HG03039 (cell line): ENCODE results near the gene ARMC3.
A peak's percentile ranks its signal among the peaks of the same experiment; 100 is the strongest.
"Not testable (repeated sequence)": the region's sequence is repeated elsewhere in the genome, so short reads cannot be mapped to it uniquely, and the experiment has no call there.

ENCODE experiments used
- ATAC-seq: cut with Tn5 transposase; IDR thresholded peaks from one replicate; pipeline ENCODE4 v1.9.1; 2021; ENCODE audit warnings: mild to moderate bottlenecking, moderate library complexity; ENCODE audit not compliant: unreplicated experiment

Gene ARMC3

DNA sequence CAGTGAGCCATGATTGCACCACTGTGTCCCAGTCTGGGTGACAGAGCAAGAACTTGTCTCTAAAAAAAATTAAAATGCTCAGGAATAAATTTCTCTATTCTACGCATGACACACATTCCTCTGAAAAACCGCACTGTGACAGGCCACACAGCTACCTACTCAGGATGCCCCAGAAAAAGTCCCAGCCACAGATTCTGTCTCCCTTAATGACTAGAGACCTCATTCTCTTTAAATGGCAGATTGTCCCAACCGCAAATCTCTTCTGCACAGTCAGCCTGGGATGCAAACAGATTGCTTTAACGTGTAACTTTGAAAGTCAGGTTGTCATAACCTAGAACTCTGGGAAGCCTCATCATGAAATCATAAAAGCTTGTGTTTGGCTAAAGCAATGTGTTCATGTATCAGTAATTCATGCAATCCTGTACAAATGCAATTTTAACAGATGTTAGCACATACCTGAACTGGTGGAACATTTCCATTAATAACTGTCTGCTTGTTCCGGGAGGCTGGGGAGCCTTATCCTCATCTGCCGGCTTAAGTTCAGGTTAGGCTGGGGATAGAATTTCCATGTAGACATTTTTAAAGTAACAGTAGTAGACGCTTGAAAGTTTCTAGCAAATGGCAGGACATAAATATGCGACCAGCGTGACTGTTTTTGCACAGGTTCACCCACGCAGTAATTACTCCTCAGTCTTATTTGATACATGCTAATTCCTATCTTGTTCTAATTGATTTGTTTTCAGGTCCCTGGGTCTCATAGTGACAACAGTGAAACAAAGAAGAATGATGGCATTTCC is 141.4 kb downstream of the ARMC3 start:
- peak; percentile 46 for ATAC-seq

DNA sequence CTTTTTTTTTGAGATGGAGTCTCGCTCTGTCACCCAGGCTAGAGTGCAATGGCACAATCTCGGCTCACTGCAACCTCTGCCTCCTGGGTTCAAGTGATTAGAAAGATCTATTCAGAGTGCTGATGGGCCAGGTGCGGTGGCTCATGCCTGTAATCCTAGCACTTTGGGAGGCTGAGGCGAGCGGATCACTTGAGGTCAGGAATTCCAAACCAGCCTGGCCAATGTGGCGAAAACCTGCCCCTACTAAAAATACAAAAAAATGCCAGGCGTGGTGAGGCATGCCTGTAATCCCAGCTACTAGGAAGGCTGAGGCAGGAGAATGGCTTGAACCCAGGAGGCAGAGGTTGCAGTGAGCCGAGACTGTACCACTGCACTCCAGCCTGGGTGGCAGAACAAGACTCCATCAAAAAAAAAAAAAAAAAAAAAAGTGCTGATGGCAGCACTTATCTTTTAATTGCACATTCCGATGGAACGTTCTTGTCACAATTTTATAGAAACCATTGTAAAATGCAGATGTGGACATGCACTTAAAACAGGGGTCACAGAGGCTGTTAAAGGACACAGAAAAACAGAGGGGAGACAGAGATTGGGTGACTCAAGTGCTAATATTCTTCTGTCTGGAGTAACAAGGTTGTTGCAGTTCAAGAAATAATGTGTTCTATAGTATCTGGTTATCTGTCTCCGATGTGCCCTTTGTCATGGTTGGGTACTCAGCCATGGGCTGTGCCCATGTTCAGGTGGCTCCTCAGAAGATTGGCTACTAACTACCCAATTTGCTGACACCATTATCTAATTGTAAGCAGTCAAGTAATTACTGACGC is 142.4 kb downstream of the ARMC3 start:
- not testable (repeated sequence) for ATAC-seq

DNA sequence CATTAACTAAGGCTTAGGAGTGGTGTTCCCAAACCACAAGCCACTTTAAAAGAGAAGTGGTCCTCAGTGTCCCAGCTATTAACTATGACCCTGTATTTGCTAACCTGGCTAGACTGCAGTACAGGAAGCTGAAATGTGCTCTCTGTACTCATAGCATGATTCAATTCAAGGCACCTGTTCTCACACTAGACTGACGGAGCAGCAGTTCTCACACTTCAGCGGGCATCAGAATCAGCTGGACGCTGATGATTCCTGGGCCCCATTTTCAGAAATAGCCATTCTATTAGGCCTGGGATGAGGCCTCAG is 143.0 kb downstream of the ARMC3 start:
- ATAC-seq: no peak

- ATAC-seq: not testable (repeated sequence)
Observed at GRCh38 chr10:23072593-23072992, 144.7 kb downstream of the ARMC3 start.

DNA sequence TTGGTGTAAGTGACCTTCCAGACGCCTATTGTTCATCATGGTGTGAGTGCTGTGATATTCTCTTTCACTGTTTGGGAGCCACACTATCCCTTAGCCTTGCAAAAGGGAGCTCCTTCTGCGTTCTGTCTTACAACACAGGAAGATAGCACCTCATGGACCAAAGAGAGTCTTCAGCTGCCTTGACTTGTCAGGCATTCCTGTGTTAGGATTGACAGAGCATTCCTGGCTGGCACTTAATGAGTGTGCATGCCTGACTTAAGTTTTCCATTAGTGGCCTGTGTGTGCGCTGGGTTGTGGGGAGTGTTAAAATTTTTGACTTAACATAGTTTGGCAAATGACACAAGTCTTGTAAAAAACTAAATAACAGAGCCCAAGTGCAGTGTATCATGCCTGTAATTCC is 145.7 kb downstream of the ARMC3 start:
- ATAC-seq: no peak

DNA sequence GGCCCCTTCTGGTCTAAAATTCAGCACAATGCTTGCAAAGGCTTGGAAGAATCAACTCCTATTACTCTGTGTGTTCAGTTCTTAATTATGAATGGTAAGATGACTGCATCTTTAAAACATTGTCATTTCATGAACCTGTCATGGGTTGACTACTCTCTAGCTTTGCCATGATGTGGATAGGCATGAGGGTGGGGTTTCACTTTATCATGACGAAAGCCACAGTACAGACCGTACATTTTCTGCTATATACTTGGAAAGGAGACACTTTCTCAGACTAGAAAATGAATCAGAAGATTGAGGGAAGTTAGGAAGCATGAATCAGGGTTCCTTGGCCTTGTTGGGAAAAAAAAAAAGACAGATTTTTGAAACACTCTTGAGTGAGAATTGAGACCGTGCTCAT is 147.8 kb downstream of the ARMC3 start:
- no peak for ATAC-seq

GRCh38 chr10:23078114-23078513 is 150.3 kb downstream of the ARMC3 start:
- no peak for ATAC-seq

- ATAC-seq: no peak
Observed at GRCh38 chr10:23079700-23080099, 151.8 kb downstream of the ARMC3 start.

- ATAC-seq: no peak
Observed at GRCh38 chr10:23080262-23080661, 152.4 kb downstream of the ARMC3 start.

DNA sequence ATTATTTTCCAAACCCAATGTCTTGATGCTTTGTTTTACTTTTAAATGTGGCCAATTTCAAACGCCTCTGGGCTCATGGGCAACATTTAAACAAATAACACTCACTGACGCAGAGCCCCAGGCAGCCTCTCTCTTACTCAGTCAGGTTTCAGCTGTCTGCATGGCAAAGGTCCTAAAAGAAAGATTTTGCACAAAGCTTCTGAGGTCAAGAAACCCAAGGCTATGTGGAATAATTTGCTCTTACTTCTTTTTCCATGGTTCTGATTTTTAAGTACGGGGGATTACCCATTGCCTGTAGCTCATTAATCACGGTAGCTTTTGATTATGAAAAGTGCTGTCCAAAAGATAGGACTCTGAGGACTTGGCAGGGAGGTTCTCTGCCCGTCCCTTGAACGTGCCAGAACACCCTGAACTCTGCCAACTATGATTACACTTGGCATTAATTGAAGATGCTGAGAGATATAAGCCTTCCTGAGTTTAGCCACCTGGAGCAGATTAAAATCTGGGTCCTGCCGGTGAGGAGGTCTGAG is 153.4 kb downstream of the ARMC3 start:
- no peak for ATAC-seq

GRCh38 chr10:23081891-23082290 is 154.0 kb downstream of the ARMC3 start:
- no peak for ATAC-seq
